H1 (cell line): Measurements from ENCODE around the gene ADAM19. TPM values are rescaled to one million over a fixed set of nuclear protein-coding genes. Genes with fewer than 3 reads are reported as not detected.

Experiments
- CBX5 ChIP-seq: fragments of 300-800, 300-1000 bp; sonication (generic); IDR thresholded peaks from 2 replicates; pipeline ENCODE4 v1.7.1; 2016; ENCODE audit warnings: antibody characterized with exemption, low read length, low read depth
- CREB1 ChIP-seq: IDR thresholded peaks from 2 replicates; pipeline ENCODE4 v1.6.1; 2012; ENCODE audit warnings: inconsistent platforms
- HDAC6 ChIP-seq: IDR thresholded peaks from one replicate; pipeline ENCODE4 v1.7.1; 2012; ENCODE audit warnings: low read depth, mild to moderate bottlenecking, inconsistent platforms, low read length, moderate library complexity
- KDM4A ChIP-seq: IDR thresholded peaks from one replicate; pipeline ENCODE4 v1.7.1; 2012; ENCODE audit warnings: low read depth, mild to moderate bottlenecking, moderate library complexity, low read length, inconsistent platforms; ENCODE audit not compliant: severe bottlenecking
- NRF1 ChIP-seq: IDR thresholded peaks from 2 replicates; pipeline ENCODE4 v1.6.1; 2011; ENCODE audit warnings: mild to moderate bottlenecking, low read depth, low read length, improper control_type of control experiment
- PHF8 ChIP-seq: fragments of 200-600 bp; sonication (generic); conservative IDR thresholded peaks from 2 replicates; pipeline ENCODE4 v1.7.1; 2012; ENCODE audit warnings: low read depth, mild to moderate bottlenecking, inconsistent platforms, low read length, moderate library complexity
- SP1 ChIP-seq: IDR thresholded peaks from 2 replicates; pipeline ENCODE4 v1.6.1; 2011; ENCODE audit warnings: low read depth, low read length
- TAF1 ChIP-seq: IDR thresholded peaks from 2 replicates; pipeline ENCODE4 v1.6.1; 2011; ENCODE audit warnings: mild to moderate bottlenecking, low read depth, low read length
- TAF7 ChIP-seq: optimal IDR thresholded peaks from 2 replicates; pipeline ENCODE3; 2011; ENCODE audit warnings: low read depth, mild to moderate bottlenecking, inconsistent platforms, low read length, moderate library complexity, borderline replicate concordance
- polyA plus RNA-seq, 7 experiments: library from polyadenylated mRNA; depleted of rRNA in 3 of 7; stranded (reverse) in 5 of 7; unstranded in 2 of 7; fragments of >200 nt in 5 of 7; fragments of 200-250 nt in 2 of 7; gene quantifications; 1 replicate in 5 of 7; 2 replicates in 1 of 7; 4 replicates in 1 of 7; pipeline versions ENCODE4 v1.2.1 to v1.2.3, GENCODE V29; 2011 to 2013; ENCODE audit warnings: missing spikeins in 2 of 7, mixed read lengths in 2 of 7
- total RNA-seq: library from RNA; stranded (reverse); fragmentation: NEBNext Ultra II Directional; extraction: Animal tissue kit (Norgen Biotek cat#: 25700); gene quantifications from 2 replicates; pipeline ENCODE4 v1.2.1, GENCODE V29; 2021
- TF ChIP-seq, protein P1 (sequence below): IDR thresholded peaks from 2 replicates; pipeline ENCODE4 v1.6.1; 2012; ENCODE audit warnings: low read length, inconsistent platforms

Gene ADAM19
- total and polyA plus RNA-seq, 2 of the 8 experiments (the other 6 are each of a cell fraction or from before 2014, with no cell fraction given) = 6.5 to 22.7 TPM

DNA sequence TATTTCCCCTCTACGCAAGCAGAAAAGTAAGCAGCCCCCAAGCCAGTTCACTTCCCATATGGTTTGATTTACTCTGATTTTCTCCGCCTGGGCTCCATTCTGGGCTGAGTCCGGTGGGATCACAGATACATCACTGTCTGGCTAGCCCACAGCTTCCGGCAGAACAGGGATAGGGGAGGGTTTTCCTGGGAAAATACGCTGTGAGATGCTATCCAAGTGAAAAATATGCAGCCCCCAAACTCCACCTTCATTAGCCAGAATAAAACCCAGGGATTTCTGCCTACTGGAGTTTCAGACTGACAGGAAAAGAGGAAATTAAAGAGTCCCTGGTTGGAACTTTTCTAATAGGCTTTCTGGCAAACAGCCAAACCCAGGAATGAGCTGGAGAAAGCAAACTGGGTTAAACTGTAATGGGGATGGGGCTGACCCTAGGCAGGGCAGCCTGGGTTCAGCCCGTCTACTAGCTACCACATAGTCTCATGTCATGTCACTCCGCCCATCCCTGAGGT is 132.5 kb downstream of the ADAM19 start (continued):
- no peak for TF ChIP-seq CREB1
- TF ChIP-seq SP1 = no peak
- TF ChIP-seq CBX5 = no peak
- TF ChIP-seq KDM4A = no peak
- TF ChIP-seq PHF8 = no peak
- TF ChIP-seq HDAC6 = no peak
- TF ChIP-seq, protein P1, sequence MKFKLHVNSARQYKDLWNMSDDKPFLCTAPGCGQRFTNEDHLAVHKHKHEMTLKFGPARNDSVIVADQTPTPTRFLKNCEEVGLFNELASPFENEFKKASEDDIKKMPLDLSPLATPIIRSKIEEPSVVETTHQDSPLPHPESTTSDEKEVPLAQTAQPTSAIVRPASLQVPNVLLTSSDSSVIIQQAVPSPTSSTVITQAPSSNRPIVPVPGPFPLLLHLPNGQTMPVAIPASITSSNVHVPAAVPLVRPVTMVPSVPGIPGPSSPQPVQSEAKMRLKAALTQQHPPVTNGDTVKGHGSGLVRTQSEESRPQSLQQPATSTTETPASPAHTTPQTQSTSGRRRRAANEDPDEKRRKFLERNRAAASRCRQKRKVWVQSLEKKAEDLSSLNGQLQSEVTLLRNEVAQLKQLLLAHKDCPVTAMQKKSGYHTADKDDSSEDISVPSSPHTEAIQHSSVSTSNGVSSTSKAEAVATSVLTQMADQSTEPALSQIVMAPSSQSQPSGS = no peak
- no peak for TF ChIP-seq NRF1
- no peak for TF ChIP-seq TAF1
- TF ChIP-seq TAF7 = no peak
